Stimulated activated CD4-positive, alpha-beta T cell treated with anti-CD3 and anti-CD28 coated beads, Interleukin-1b, Interleukin-23, amount 100 ng/mL, for 48 hours (primary cell): ENCODE measurements around the gene TMEM132D.

Experiments used
- DNase-seq: peaks from one replicate; pipeline ENCODE4 v3.0.0-alpha.2; 2020

The TMEM132D gene

GRCh38 chr12:129145381-129145780, 758.4 kb downstream of the TMEM132D start:
- DNase-seq: no peak

DNA sequence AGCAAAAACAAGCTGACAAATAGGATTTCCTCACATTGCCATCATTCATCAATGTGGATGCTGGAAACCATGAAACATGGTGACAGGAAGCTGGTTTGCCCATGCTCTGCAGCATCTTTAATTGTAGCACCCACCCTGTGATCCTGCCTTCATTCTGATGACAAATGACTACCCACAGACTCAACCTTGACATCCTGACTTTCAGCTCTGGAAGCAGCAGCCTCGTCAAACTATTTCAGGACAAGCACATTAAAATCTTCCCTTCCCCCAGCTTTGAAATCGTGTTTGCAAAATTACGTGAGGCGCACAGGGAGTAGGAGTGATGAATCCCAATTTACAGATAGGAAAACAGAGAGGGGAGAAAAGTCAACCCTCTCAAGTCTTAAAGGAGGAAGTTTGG, 765.0 kb downstream of the TMEM132D start:
- DNase-seq: no peak

- DNase-seq: no peak
Observed at GRCh38 chr12:129136694-129137325, 767.0 kb downstream of the TMEM132D start.

DNA sequence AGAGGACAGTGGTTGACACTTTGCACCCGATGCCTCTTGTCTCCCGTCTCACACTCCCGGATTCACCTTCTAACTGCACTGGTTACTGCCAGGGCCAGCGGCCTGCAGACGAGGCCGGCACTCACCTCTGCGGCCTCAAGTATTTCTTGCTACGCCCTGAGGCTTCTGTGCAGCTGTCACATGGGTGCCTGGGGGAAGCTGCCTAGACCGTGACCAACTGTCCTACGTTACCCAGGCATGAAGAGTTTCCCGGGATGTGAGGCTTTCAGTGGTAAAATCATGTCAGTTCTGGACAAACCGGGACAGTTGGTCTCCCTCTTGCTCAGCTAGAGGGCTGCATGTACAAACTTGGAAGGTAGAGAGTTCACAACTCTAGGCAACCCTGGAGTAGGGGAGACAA, 776.1 kb downstream of the TMEM132D start:
- DNase-seq: no peak

DNA sequence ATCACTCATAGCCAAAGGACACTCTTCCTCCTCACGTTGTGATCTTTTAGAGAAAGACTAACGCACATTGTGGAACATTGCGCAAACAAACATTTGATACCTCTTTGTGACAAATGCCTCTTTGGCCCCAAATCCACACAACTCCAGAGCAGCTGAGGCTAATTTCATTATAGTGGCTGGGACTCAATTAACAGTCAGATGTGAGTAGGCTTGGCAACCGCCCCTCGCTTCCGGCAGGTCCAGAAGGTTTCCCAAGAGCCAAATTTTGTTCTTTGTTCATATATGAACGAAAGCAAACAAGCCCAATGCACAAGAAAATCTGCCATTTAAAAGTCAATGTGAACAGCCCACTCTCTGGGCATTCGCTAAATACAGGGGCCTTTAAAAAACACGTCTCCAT, 776.6 kb downstream of the TMEM132D start:
- DNase-seq: no peak

DNA sequence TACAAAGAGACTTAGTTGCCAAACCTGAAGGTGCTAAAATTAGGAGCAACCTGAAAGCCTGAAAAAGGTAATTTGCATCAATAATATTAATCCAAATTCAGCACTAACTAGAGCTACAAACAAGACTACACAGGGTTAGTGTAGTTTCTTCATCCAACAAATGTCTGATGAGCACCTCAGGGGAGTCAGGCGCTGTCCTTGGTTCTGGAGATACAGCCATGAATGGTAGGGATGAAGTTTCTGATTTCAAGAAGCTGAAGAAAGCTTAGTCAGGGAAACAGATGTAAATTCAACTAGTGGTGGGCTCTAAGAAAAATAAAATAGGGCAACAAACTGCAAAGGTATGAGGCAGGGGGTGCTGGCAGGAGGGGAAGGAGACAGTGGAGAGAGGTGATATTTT, 784.3 kb downstream of the TMEM132D start:
- DNase-seq: no peak

GRCh38 chr12:129115558-129115957, 788.3 kb downstream of the TMEM132D start:
- DNase-seq: no peak

DNA sequence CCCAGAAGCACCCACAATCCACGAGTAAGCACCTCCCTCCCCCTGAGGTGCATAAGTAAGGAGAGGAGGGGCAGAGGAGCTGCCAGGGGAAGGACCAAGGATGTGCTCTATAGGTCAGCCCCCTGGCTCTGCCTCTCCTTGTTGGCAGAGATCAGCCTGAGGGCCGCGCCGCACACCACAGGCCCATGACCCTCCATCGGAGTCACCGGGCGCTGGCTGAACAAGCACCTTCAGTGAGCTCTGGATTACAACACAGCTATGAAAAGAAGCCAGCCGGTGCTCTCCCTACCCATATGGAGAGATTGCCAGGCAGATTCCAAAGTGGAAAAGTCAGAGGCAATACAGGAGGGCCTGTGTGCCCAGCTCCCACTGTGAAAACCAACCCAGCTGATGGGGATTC, 793.2 kb downstream of the TMEM132D start:
- no peak for DNase-seq

DNA sequence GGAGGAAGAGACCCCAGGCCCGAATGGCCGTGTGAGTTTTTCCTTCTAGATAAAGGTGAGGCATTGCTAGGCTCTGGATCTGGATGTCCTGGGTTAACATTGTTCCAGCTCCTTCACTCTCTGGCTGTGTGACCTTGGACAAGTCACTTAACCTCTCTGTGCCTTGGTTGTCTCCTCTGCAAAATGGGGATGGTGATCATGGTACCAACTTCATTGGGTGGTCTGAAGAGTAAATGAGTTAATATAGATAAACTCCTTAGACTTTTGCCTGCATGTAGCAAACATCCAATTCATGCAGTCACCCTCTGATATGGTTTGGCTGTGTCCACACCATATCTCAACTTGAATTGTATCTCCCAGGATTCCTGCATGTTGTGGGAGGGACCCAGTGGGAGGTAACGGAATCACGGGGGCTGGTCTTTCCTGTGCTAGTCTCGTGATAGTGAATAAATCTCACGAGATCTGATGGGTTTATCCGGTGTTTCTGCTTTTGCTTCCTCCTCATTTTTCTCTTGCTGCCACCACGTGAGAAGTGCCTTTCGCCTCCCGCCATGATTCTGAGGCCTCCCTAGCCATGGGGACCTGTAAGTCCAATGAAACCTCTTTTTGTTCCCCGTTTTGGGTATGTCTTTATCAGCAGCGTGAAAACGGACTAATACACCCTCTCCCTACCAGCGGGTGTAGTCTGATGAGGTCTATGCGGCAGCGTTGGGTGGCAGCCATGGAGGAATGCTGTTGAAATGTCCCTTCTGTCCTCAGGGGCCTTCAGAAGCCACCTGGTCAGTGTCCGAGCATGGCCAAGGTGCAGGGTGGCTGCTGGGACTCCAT, 794.4 kb downstream of the TMEM132D start:
- no peak for DNase-seq

- DNase-seq: no peak
Observed at GRCh38 chr12:129106772-129107171, 797.1 kb downstream of the TMEM132D start.

GRCh38 chr12:129103231-129103630, 800.6 kb downstream of the TMEM132D start:
- DNase-seq: no peak

- no peak for DNase-seq
Observed at GRCh38 chr12:129102233-129102632, 801.6 kb downstream of the TMEM132D start.

DNA sequence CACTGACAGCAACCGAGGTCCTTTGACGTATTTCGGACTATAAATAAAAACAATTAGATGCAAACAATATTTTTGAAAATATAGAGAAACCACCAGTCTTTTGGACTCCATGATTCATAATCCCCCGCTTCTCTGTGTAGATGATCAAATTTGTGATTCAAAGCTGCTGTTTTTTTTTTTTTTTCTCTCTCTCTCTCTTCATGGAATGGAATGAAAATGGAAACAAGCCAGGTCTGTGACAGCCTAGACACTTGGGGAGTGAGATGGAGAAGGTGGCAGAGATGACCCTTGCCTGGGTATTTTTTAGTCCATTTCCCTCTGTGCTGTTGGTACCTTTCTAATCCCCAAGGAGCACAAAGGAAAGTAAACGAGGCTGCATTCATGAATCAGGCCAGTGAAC, 802.0 kb downstream of the TMEM132D start:
- DNase-seq: no peak

DNA sequence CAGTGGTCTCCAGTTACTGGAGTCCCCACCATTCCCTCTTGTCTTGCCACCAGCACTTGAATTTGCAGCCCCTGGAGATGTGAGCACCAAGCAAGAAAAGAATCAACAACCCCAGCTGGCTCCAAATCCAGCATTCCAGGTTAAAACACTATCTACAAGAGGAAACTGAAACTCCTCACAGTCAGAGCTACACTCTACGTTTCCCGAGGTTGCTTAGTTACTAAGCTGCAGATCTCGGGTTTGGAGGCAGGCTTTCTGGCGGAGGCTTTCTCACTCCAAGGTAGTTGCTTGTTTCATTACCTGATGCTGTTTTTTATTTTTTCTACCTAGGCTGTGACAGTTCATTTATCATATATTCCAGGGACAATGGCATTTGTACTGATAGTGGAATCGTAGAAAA, 802.4 kb downstream of the TMEM132D start:
- DNase-seq: no peak

DNA sequence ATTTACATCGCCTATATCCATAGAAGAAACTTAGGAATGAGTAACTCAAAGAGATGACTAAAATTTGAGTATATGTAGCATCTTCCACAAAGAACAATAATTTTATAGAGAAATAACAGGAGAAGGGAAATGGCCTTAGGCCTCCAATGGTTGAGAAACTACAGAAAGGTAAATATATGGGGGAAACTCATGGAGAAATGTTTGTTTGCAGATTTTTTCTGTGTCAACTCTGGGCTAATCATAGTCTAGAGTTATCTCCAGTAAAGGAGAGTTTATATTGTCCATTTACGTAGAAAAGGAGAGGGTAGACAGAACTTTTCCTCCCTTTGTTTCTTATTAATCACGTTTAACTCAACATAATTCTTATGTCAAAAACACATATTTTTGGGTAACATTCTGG, 806.4 kb downstream of the TMEM132D start:
- DNase-seq: no peak

GRCh38 chr12:129096968-129097367, 806.9 kb downstream of the TMEM132D start:
- DNase-seq: no peak

GRCh38 chr12:129096184-129096583, 807.6 kb downstream of the TMEM132D start:
- no peak for DNase-seq

- no peak for DNase-seq
Observed at GRCh38 chr12:129089576-129089975, 814.2 kb downstream of the TMEM132D start.

DNA sequence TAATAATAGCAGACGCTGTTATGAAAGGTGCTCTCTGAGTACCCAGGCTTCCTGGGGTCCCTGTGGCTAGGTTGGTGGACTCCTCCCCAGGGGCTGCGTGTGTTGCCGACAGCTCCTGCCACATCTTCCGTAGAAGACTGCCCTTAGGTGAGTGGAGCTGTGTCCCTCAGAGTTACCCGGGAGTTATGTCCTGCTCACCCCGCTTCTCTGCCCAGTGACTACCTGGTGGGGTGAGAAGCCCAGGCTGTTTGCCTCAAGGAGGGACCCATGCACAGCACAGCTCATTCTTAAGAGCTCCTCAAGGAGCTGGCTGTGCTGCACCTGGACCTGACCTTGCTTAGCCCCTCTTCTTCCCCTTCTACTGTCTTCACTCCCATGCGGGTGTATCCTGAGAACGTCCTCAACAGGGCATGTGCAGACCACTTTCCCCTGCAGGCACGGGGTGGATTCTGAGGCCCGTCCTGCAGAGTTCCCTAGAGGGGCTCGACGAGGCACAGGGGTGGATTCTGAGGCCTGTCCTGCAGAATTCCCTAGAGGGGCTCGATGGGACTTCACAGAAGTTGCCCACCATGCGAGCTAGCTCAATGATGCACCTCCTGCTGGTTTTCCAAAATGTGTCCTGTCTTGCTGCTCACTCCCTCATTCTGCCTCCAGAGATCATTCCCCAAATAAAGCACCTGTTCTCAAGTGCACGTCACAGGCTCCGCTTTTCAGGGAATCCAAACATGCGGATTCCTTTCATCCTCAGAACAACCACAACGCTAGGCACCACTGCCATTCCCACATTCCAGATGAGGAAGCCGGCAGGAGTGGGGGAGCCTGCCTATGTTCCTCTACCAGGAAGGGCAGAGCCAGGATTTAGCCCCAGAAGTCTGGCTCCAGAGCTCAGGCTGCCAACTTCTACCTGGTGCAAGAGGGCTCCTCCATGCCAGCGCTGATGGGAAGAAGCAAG, 818.7 kb downstream of the TMEM132D start:
- no peak for DNase-seq

- DNase-seq: no peak
Observed at GRCh38 chr12:129083121-129083840, 820.5 kb downstream of the TMEM132D start.

- no peak for DNase-seq
Observed at GRCh38 chr12:129082441-129082840, 821.4 kb downstream of the TMEM132D start.

- DNase-seq: no peak
Observed at GRCh38 chr12:129081755-129082250, 822.0 kb downstream of the TMEM132D start.

- DNase-seq: no peak
Observed at GRCh38 chr12:129080821-129081220, 823.0 kb downstream of the TMEM132D start.
